GM19455 (cell line): Measurements from ENCODE around the gene NDUFA11.
"Not testable (repeated sequence)": the region's sequence is repeated elsewhere in the genome, so short reads cannot be mapped to it uniquely, and the experiment has no call there.

Experiments
- ATAC-seq: cut with Tn5 transposase; IDR thresholded peaks from one replicate; pipeline ENCODE4 v1.9.1; 2021; ENCODE audit not compliant: unreplicated experiment

NDUFA11 gene

GRCh38 chr19:5891572-5891937, 12.0 kb downstream of the NDUFA11 start:
- no peak for ATAC-seq

- no peak for ATAC-seq
These were observed 13.5 kb downstream of the NDUFA11 start for GRCh38 chr19:5890099-5890498.

- no peak for ATAC-seq
These were observed 14.2 kb downstream of the NDUFA11 start for GRCh38 chr19:5889288-5889971.

GRCh38 chr19:5884065-5884811, 19.4 kb downstream of the NDUFA11 start:
- not testable (repeated sequence) for ATAC-seq

GRCh38 chr19:5883157-5883873, 20.3 kb downstream of the NDUFA11 start:
- not testable (repeated sequence) for ATAC-seq

GRCh38 chr19:5882421-5882968, 21.1 kb downstream of the NDUFA11 start:
- no peak for ATAC-seq

GRCh38 chr19:5881543-5882299, 21.9 kb downstream of the NDUFA11 start:
- no peak for ATAC-seq

GRCh38 chr19:5880604-5881078, 22.9 kb downstream of the NDUFA11 start:
- no peak for ATAC-seq

- ATAC-seq: no peak
These were observed 23.4 kb downstream of the NDUFA11 start for GRCh38 chr19:5880196-5880595.

GRCh38 chr19:5877882-5878281, 25.7 kb downstream of the NDUFA11 start:
- ATAC-seq: no peak

- no peak for ATAC-seq
These were observed 26.2 kb downstream of the NDUFA11 start for GRCh38 chr19:5877427-5877826.

GRCh38 chr19:5874496-5874895, 29.1 kb downstream of the NDUFA11 start:
- not testable (repeated sequence) for ATAC-seq

- ATAC-seq: no peak
These were observed 29.9 kb downstream of the NDUFA11 start for GRCh38 chr19:5873617-5874199.

GRCh38 chr19:5870986-5871394, 32.6 kb downstream of the NDUFA11 start:
- no peak for ATAC-seq

- no peak for ATAC-seq
These were observed 36.1 kb downstream of the NDUFA11 start for GRCh38 chr19:5867201-5868136.

GRCh38 chr19:5865772-5866171, 37.8 kb downstream of the NDUFA11 start:
- no peak for ATAC-seq

GRCh38 chr19:5864725-5865486, 38.7 kb downstream of the NDUFA11 start:
- no peak for ATAC-seq

- no peak for ATAC-seq
These were observed 39.4 kb downstream of the NDUFA11 start for GRCh38 chr19:5864013-5864720.
